D721Med (cell line): ENCODE data around the gene PTPRZ1.

Experiments
- DNase-seq: peaks from one replicate; pipeline ENCODE4 v3.0.0; 2011; ENCODE audit warnings: low spot score; ENCODE audit not compliant: insufficient read length
- FAIRE-seq: peaks from 2 replicates; lab custom pipeline; 2011; peaks lifted over from hg19 to GRCh38; lab: Jason Lieb, UNC
- CTCF ChIP-seq: IDR thresholded peaks from 2 replicates; pipeline ENCODE4 v1.5.1; 2012; ENCODE audit warnings: mild to moderate bottlenecking, control low read depth; ENCODE audit not compliant: insufficient read depth; ENCODE audit errors: missing control alignments

PTPRZ1 gene

GRCh38 chr7:121932768-121933167 is 59.8 kb downstream of the PTPRZ1 start:
- DNase-seq (no peak), FAIRE-seq (no peak)
- no peak for TF ChIP-seq CTCF

GRCh38 chr7:121936951-121937623 is 64.1 kb downstream of the PTPRZ1 start:
- no peak for FAIRE-seq
- no peak for TF ChIP-seq CTCF
- no peak for DNase-seq

- DNase-seq (no peak), FAIRE-seq (no peak)
- no peak for TF ChIP-seq CTCF
These were observed 65.6 kb downstream of the PTPRZ1 start for GRCh38 chr7:121938429-121938996.

- DNase-seq: no peak
- FAIRE-seq: no peak
- TF ChIP-seq CTCF: no peak
These were observed 68.0 kb downstream of the PTPRZ1 start for GRCh38 chr7:121940918-121941317.

- TF ChIP-seq CTCF: no peak
- FAIRE-seq (no peak), DNase-seq (no peak)
These were observed 68.9 kb downstream of the PTPRZ1 start for GRCh38 chr7:121941830-121942229.

- no peak for TF ChIP-seq CTCF
- DNase-seq (no peak), FAIRE-seq (no peak)
These were observed 72.1 kb downstream of the PTPRZ1 start for GRCh38 chr7:121945066-121945465.
